GM23248 (cell line): Measurements from ENCODE around the gene SLC27A3. TPM values are rescaled to one million over a fixed set of nuclear protein-coding genes. Genes with fewer than 3 reads are reported as not detected.

Experiments
- DNase-seq: peaks from one replicate; pipeline ENCODE4 v3.0.0-alpha.2; 2015
- H2AFZ ChIP-seq: fragments of 200-600 bp; sonication (generic); 2 replicates; pipeline ENCODE4 v1.6.1; 2016; ENCODE audit warnings: antibody characterized with exemption
- H3F3A ChIP-seq: fragments of 200-600 bp; sonication (generic); 2 replicates; pipeline ENCODE4 v1.6.1; 2016; ENCODE audit warnings: mild to moderate bottlenecking, antibody characterized with exemption, mixed run types; ENCODE audit not compliant: insufficient read depth
- H3K27ac ChIP-seq: fragments of 200-600 bp; sonication (generic); 2 replicates; pipeline ENCODE4 v1.5.1; 2016; ENCODE audit warnings: mild to moderate bottlenecking
- H3K27me3 ChIP-seq: fragments of 200-600 bp; sonication (generic); replicated peaks from 2 replicates; pipeline ENCODE4 v1.6.1; 2016; ENCODE audit warnings: mild to moderate bottlenecking; ENCODE audit not compliant: insufficient read depth
- H3K36me3 ChIP-seq: fragments of 200-600 bp; sonication (generic); 2 replicates; pipeline ENCODE4 v1.6.1; 2016; ENCODE audit warnings: low read depth, mild to moderate bottlenecking
- H3K4me1 ChIP-seq: fragments of 200-600 bp; sonication (generic); 2 replicates; pipeline ENCODE4 v1.6.1; 2016; ENCODE audit warnings: mild to moderate bottlenecking; ENCODE audit not compliant: insufficient read depth
- H3K4me2 ChIP-seq: fragments of 200-600 bp; sonication (generic); one replicate; pipeline ENCODE4 v1.6.1; 2016; ENCODE audit warnings: mild to moderate bottlenecking; ENCODE audit not compliant: unreplicated experiment
- H3K4me3 ChIP-seq: fragments of 200-600 bp; sonication (generic); 2 replicates; pipeline ENCODE4 v1.5.1; 2016; ENCODE audit warnings: mild to moderate bottlenecking
- H3K79me2 ChIP-seq: fragments of 200-600 bp; sonication (generic); 2 replicates; pipeline ENCODE4 v1.6.1; 2016; ENCODE audit warnings: mild to moderate bottlenecking; ENCODE audit not compliant: insufficient read depth
- H3K9ac ChIP-seq: fragments of 200-600 bp; sonication (generic); 2 replicates; pipeline ENCODE4 v1.6.1; 2016; ENCODE audit warnings: mild to moderate bottlenecking
- H3K9me2 ChIP-seq: fragments of 200-600 bp; sonication (generic); 2 replicates; pipeline ENCODE4 v1.6.1; 2016; ENCODE audit warnings: mixed run types, mild to moderate bottlenecking, moderate library complexity; ENCODE audit not compliant: insufficient read depth
- H3K9me3 ChIP-seq: fragments of 200-600 bp; sonication (generic); one replicate; pipeline ENCODE4 v1.6.1; 2017; ENCODE audit warnings: low read depth
- H4K20me1 ChIP-seq: fragments of 200-600 bp; sonication (generic); 2 replicates; pipeline ENCODE4 v1.6.0; 2016; ENCODE audit not compliant: insufficient read depth
- EZH2 ChIP-seq: fragments of 200-600 bp; sonication (generic); IDR thresholded peaks from 2 replicates; pipeline ENCODE4 v1.6.1; 2018; ENCODE audit warnings: antibody characterized with exemption, mild to moderate bottlenecking; ENCODE audit not compliant: insufficient read depth, poor library complexity, severe bottlenecking
- EZH2phosphoT487 ChIP-seq: fragments of 200-600 bp; sonication (generic); IDR thresholded peaks from 2 replicates; pipeline ENCODE4 v1.6.1; 2018; ENCODE audit warnings: antibody characterized with exemption, moderate library complexity, mild to moderate bottlenecking, low read depth; ENCODE audit not compliant: insufficient read depth
- WGBS, 2 experiments: methylation state at CpG; one replicate each; pipeline ENCODE4 v1.1.6; 2015 to 2017; ENCODE audit warnings: low lambda C conversion rate in 2 of 2, low coverage in 1 of 2; ENCODE audit errors: missing lambda C conversion rate in 2 of 2; 5-methylcytosine and 5-hydroxymethylcytosine counted together
- in situ Hi-C: fragments of 300-500 bp; cut with MboI; formaldehyde crosslinking; loops from 2 replicates; pipeline ENCODE4 v1.15.0; 2020
- polyA plus RNA-seq: library from polyadenylated mRNA; unstranded; fragments of >200 nt; fragmentation: Nextera tagmentation; extraction: Ambion mirVana; gene quantifications from 2 replicates; pipeline ENCODE4 v1.2.1, GENCODE V29; 2016
- total RNA-seq: library from RNA; depleted of rRNA; stranded (reverse); fragments of >200 nt; shearing (Covaris generic); gene quantifications from 2 replicates; pipeline ENCODE4 v1.2.3, GENCODE V29; 2014

Gene SLC27A3
- total and polyA plus RNA-seq, 2 experiments from 2014 or later = 5.6 to 8.8 TPM

DNA sequence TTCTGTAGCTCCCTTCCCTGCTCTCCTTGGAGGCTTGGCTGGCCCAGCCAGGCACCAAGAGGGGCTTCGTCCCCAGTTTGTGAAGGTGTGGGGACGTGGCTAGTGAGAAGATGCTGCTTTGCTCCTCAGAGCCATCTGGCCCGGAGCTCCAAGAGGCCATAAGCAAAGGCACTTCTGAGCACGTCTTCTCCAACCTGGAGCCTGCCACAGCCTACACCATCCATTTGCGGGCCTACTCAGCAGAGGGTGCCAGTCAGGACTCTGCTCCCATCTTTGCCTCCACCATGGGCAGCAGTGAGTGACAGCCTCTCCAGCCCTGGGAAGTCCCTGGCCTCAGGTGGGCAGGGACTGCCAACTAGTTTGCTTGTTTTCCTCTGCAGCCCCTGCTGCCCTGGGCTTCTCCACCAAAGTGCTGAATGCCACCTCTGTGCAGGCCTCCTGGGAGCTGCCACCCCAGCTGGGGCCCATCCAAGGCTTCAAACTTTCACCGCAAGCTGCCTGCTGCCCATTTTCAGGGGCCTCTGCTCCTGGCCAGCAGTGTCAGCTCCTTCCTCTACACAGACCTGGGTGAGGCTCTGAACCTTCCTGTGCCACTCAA lies 25.9 kb downstream of the SLC27A3 start:
- Histone ChIP-seq H3K4me2 (no peak overlapping the region), H3K79me2 (no peaks in the 10 kb centered on the region), H3K9me2 (no peaks in the 10 kb centered on the region), H3K4me3 (no peak overlapping the region), H3K9ac (no peak overlapping the region), H3K4me1 (peaks cover 11% of the 10 kb centered on the region), H2AFZ (no peak overlapping the region), H3K27me3 (no peaks in the 10 kb centered on the region), H3F3A (no peaks in the 10 kb centered on the region), H4K20me1 (no peaks in the 10 kb centered on the region), H3K27ac (no peak overlapping the region), H3K9me3 (no peaks in the 10 kb centered on the region), H3K36me3 (no peaks in the 10 kb centered on the region)
- in situ Hi-C loops = no loop called here
- no peak for DNase-seq
- TF ChIP-seq EZH2phosphoT487 = no peak
- TF ChIP-seq EZH2 = no peak
- 97 to 98% methylated on average over 6 of the region's 6 CpGs for WGBS, 2 experiments

DNA sequence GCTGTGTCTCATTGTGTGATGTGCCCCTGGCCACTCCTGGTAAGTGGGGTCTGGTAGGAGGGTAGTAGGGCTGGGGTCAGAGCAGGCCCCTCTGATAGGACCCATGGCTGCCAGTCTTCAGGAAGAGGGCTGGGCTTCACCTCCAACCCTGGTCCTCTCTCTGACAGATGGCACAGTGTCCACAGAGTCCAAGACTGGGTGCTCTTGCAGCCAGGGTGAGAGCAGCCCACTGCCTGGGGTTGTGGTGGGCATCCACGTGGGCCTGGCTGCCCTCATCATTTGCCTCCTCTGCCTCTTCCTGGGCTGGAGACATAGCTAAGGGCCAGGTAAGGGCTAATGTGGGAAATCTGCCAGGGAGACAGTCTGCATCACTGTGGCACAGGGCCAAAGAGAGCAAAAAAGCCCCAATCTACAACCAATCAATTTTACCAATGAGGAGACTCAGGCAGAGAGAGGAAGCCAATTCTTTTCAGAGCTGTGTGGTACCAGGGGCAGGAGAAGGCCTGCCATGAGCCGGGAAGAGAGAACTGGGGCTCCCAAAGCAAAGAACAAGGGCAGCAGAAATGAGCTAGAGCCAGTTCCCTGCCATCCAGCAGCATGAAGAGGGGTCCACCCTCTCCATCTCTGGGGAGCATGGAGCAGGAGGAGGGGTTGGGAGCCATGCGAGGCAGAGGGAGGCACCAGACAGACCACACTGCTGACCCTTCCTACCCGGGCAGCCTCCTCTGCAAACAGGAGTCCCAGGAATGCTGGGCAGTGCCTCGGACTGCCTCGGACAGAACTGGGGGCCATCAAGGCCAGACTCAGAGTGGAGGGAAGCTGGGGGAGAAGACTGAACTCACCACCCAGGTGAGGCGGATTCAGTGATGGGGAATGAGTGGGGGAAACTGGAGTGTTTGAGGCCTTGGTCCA lies 26.8 kb downstream of the SLC27A3 start:
- Histone ChIP-seq H3K4me1 (peaks cover 11% of the 10 kb centered on the region), H3K4me2 (no peak overlapping the region), H3K36me3 (no peaks in the 10 kb centered on the region), H2AFZ (no peak overlapping the region), H3K9me3 (no peaks in the 10 kb centered on the region), H3K9me2 (no peaks in the 10 kb centered on the region), H3K27ac (no peak overlapping the region), H3K27me3 (no peaks in the 10 kb centered on the region), H3K9ac (no peak overlapping the region), H3F3A (no peaks in the 10 kb centered on the region), H4K20me1 (no peaks in the 10 kb centered on the region), H3K79me2 (no peaks in the 10 kb centered on the region), H3K4me3 (no peak overlapping the region)
- WGBS, 2 experiments = 85 to 87% methylated on average over 7 of the region's 7 CpGs
- TF ChIP-seq EZH2phosphoT487 (no peak), EZH2 (no peak)
- in situ Hi-C loops = no loop called here
- DNase-seq = no peak

DNA sequence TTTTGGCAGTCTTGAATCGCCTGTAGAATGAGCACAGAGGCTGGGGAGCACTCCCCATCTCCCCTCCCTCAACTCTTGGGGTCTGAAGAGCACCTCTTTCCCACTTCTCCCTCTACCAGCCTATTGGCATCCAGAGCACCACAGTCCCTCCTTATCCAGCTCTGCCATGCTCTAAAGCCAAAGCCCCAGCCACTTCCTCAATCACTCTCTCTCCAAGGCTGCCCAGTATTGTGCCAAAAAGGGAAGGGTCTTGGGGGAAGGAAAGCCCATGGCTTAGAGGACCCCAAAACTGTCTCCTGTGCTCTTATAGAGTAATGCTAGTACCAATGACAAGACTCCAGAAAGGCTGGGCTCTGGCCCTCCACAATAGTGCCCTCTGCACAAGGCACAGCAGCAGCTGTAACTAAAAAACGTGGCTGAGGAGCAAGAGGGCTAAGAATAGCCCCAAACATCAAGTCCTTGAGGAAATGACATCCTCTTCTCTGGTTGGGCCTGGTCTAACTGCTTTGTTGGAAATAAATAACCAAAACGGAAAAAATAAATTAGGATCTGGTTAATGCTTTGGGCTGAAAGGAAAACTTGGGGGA lies 28.4 kb downstream of the SLC27A3 start:
- H3K9me3 ChIP-seq = no peaks in the 10 kb centered on the region
- H3K79me2 ChIP-seq = no peaks in the 10 kb centered on the region
- no peak overlapping the region for H3K9ac ChIP-seq
- DNase-seq = no peak
- no peak overlapping the region for H3K4me2 ChIP-seq
- TF ChIP-seq EZH2 = no peak
- TF ChIP-seq EZH2phosphoT487 = no peak
- H3K4me3 ChIP-seq = no peak overlapping the region
- H3K27me3 ChIP-seq = no peaks in the 10 kb centered on the region
- no peaks in the 10 kb centered on the region for H4K20me1 ChIP-seq
- no peak overlapping the region for H3K27ac ChIP-seq
- no peaks in the 10 kb centered on the region for H3F3A ChIP-seq
- H2AFZ ChIP-seq = no peak overlapping the region
- no peaks in the 10 kb centered on the region for H3K9me2 ChIP-seq
- peaks cover 11% of the 10 kb centered on the region for H3K4me1 ChIP-seq
- in situ Hi-C loops = no loop called here
- H3K36me3 ChIP-seq = no peaks in the 10 kb centered on the region
- 65 to 78% methylated on average over 3 of the region's 3 CpGs for WGBS, 2 experiments

DNA sequence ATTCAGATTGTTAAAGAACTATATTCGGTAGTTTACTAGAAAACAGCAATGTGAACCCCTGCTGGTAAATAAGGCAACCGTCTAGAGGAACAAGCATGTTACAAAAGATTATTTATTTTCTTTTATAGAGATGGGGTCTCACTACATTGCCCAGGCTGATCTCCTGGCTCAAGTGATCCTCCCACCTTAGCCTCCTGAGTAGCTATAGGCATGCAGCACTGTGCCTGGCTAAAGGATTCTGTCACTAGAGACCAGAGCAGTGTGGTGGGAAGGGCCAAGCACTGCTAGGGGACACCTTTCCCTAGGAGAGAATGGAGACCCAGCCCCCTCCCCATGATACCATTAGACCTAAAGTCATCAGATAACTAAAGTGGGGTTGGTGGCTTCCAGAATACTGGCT lies 28.9 kb downstream of the SLC27A3 start:
- Histone ChIP-seq H3K4me2 (no peak overlapping the region), H3K9me3 (no peaks in the 10 kb centered on the region), H3K4me1 (peaks cover 11% of the 10 kb centered on the region), H3K4me3 (no peak overlapping the region), H2AFZ (no peak overlapping the region), H3K9ac (no peak overlapping the region), H3F3A (no peaks in the 10 kb centered on the region), H3K79me2 (no peaks in the 10 kb centered on the region), H3K27ac (no peak overlapping the region), H3K9me2 (no peaks in the 10 kb centered on the region), H3K36me3 (no peaks in the 10 kb centered on the region), H4K20me1 (no peaks in the 10 kb centered on the region), H3K27me3 (no peaks in the 10 kb centered on the region)
- TF ChIP-seq EZH2 (no peak), EZH2phosphoT487 (no peak)
- DNase-seq = no peak
- WGBS, 2 experiments = 64 to 83% methylated on average over 2 of the region's 2 CpGs
- in situ Hi-C loops = no loop called here
